Natural killer cell treated with Interleukin-12 subunit alpha and Interleukin-12 subunit beta and Interleukin-15 and Interleukin-18, amount 100 ng/mL, for 72 hours (primary cell): ENCODE data around the gene LARGE1. TPM values are rescaled to one million over a fixed set of nuclear protein-coding genes. Genes with fewer than 3 reads are reported as not detected.

Experiments used
- ATAC-seq, 2 donors: fragments of 150-1000 bp; cut with Tn5 transposase in 1 of 2; sonication (Bioruptor Pico), chemical (Tn5 transposase) in 1 of 2; 2 replicates each; pipeline ENCODE4 v1.10.0; 2021
- DNase-seq: peaks from one replicate; pipeline ENCODE4 v3.0.0; 2022; ENCODE audit warnings: low spot score
- H3K27ac Mint-ChIP-seq, 2 donors: 1 replicate in 1 of 2; 2 replicates in 1 of 2; pipeline ENCODE4 v1.8.0; 2022; ENCODE audit warnings: mixed read lengths in 2 of 2, mild to moderate bottlenecking in 1 of 2, moderate library complexity in 1 of 2
- H3K27me3 Mint-ChIP-seq, 2 donors: 1 replicate in 1 of 2; 2 replicates in 1 of 2; pipeline ENCODE4 v1.8.0; 2022; ENCODE audit warnings: mixed read lengths in 2 of 2
- H3K36me3 Mint-ChIP-seq: one replicate; pipeline ENCODE4 v1.8.0; 2022; ENCODE audit warnings: mixed read lengths
- H3K4me1 Mint-ChIP-seq, 2 donors: 1 replicate in 1 of 2; 2 replicates in 1 of 2; pipeline ENCODE4 v1.8.0; 2022; ENCODE audit warnings: low read depth in 2 of 2, mixed read lengths in 2 of 2, mild to moderate bottlenecking in 1 of 2
- H3K4me3 Mint-ChIP-seq: one replicate; pipeline ENCODE4 v1.8.0; 2022; ENCODE audit warnings: mixed read lengths
- H3K9me3 Mint-ChIP-seq: 2 replicates; pipeline ENCODE4 v1.8.0; 2022; ENCODE audit warnings: mixed read lengths
- total RNA-seq, 2 donors: library from RNA; stranded (reverse); gene quantifications; one replicate each; pipeline ENCODE4 v1.2.3, GENCODE V29; 2022

Gene LARGE1
- total RNA-seq, 2 donors from 2014 or later, result 6.9 to 9.0 TPM

- ATAC-seq (no peak), DNase-seq (no peak)
- Mint-ChIP-seq H3K36me3 (no peaks in the 10 kb centered on the region), H3K4me3 (no peak overlapping the region), H3K27ac (no peak overlapping the region), H3K27me3 (no peaks in the 10 kb centered on the region), H3K4me1 (no peaks in the 10 kb centered on the region), H3K9me3 (peaks cover 5% of the 10 kb centered on the region)
These were observed 116.6 kb downstream of the LARGE1 start for GRCh38 chr22:33803371-33804282.

- no peaks in the 10 kb centered on the region for H3K27me3 Mint-ChIP-seq
- H3K27ac Mint-ChIP-seq, result no peak overlapping the region
- DNase-seq (no peak), ATAC-seq (no peak)
- H3K4me1 Mint-ChIP-seq, result no peaks in the 10 kb centered on the region
- H3K36me3 Mint-ChIP-seq, result no peaks in the 10 kb centered on the region
- H3K4me3 Mint-ChIP-seq, result no peak overlapping the region
- peaks cover 4% of the 10 kb centered on the region for H3K9me3 Mint-ChIP-seq
These were observed 121.9 kb downstream of the LARGE1 start for GRCh38 chr22:33798401-33798800.

GRCh38 chr22:33796494-33796893 lies 123.8 kb downstream of the LARGE1 start:
- Mint-ChIP-seq H3K36me3 (no peaks in the 10 kb centered on the region), H3K27me3 (no peaks in the 10 kb centered on the region), H3K4me1 (no peaks in the 10 kb centered on the region), H3K27ac (no peak overlapping the region), H3K9me3 (peaks cover 4% of the 10 kb centered on the region), H3K4me3 (no peak overlapping the region)
- ATAC-seq, result no peak
- no peak for DNase-seq

- peaks cover 9% of the 10 kb centered on the region for H3K36me3 Mint-ChIP-seq
- H3K9me3 Mint-ChIP-seq, result peaks cover 11% of the 10 kb centered on the region
- H3K4me1 Mint-ChIP-seq, result no peaks in the 10 kb centered on the region
- H3K27ac Mint-ChIP-seq, result no peak overlapping the region
- no peak for DNase-seq
- H3K4me3 Mint-ChIP-seq, result no peak overlapping the region
- no peak for ATAC-seq
- no peaks in the 10 kb centered on the region for H3K27me3 Mint-ChIP-seq
These were observed 126.8 kb downstream of the LARGE1 start for GRCh38 chr22:33793475-33793874.

GRCh38 chr22:33792832-33793231 lies 127.4 kb downstream of the LARGE1 start:
- DNase-seq (no peak), ATAC-seq (no peak)
- Mint-ChIP-seq H3K36me3 (peaks cover 14% of the 10 kb centered on the region), H3K27ac (no peak overlapping the region), H3K4me1 (no peaks in the 10 kb centered on the region), H3K9me3 (peaks cover 15% of the 10 kb centered on the region), H3K27me3 (no peaks in the 10 kb centered on the region), H3K4me3 (no peak overlapping the region)

GRCh38 chr22:33789690-33790253 lies 130.5 kb downstream of the LARGE1 start:
- H3K36me3 Mint-ChIP-seq, result peaks cover 14% of the 10 kb centered on the region
- no peak overlapping the region for H3K27ac Mint-ChIP-seq
- DNase-seq, result no peak
- H3K27me3 Mint-ChIP-seq, result no peaks in the 10 kb centered on the region
- H3K4me3 Mint-ChIP-seq, result peak overlapping the region; percentile 21
- H3K4me1 Mint-ChIP-seq, result no peaks in the 10 kb centered on the region
- peaks cover 12% of the 10 kb centered on the region for H3K9me3 Mint-ChIP-seq
- ATAC-seq, result peak; percentile 65 to 70

- Mint-ChIP-seq H3K9me3 (peaks cover 12% of the 10 kb centered on the region), H3K27me3 (no peaks in the 10 kb centered on the region), H3K4me3 (no peak overlapping the region), H3K4me1 (no peaks in the 10 kb centered on the region), H3K27ac (no peak overlapping the region), H3K36me3 (peaks cover 14% of the 10 kb centered on the region)
- no peak for DNase-seq
- ATAC-seq, result no peak
These were observed 131.3 kb downstream of the LARGE1 start for GRCh38 chr22:33788927-33789326.

- Mint-ChIP-seq H3K27me3 (no peaks in the 10 kb centered on the region), H3K27ac (no peak overlapping the region), H3K9me3 (peaks cover 12% of the 10 kb centered on the region), H3K4me1 (no peaks in the 10 kb centered on the region), H3K36me3 (peaks cover 14% of the 10 kb centered on the region), H3K4me3 (no peak overlapping the region)
- no peak for DNase-seq
- no peak for ATAC-seq
These were observed 132.4 kb downstream of the LARGE1 start for GRCh38 chr22:33787645-33788456.

GRCh38 chr22:33786149-33786548 lies 134.1 kb downstream of the LARGE1 start:
- no peak for ATAC-seq
- Mint-ChIP-seq H3K4me1 (no peaks in the 10 kb centered on the region), H3K27ac (no peak overlapping the region), H3K4me3 (no peak overlapping the region), H3K27me3 (no peaks in the 10 kb centered on the region), H3K36me3 (peaks cover 14% of the 10 kb centered on the region), H3K9me3 (peaks cover 12% of the 10 kb centered on the region)
- DNase-seq, result no peak

- no peaks in the 10 kb centered on the region for H3K4me1 Mint-ChIP-seq
- H3K36me3 Mint-ChIP-seq, result peaks cover 14% of the 10 kb centered on the region
- DNase-seq, result no peak
- peak in 1 of 2 donors; percentile 78 for ATAC-seq
- H3K27ac Mint-ChIP-seq, result peak overlapping the region; percentile 30 to 61
- peak overlapping the region; percentile 22 for H3K4me3 Mint-ChIP-seq
- H3K9me3 Mint-ChIP-seq, result peaks cover 12% of the 10 kb centered on the region
- no peaks in the 10 kb centered on the region for H3K27me3 Mint-ChIP-seq
These were observed 134.8 kb downstream of the LARGE1 start for GRCh38 chr22:33785283-33785968.

- H3K27ac Mint-ChIP-seq, result no peak overlapping the region
- H3K36me3 Mint-ChIP-seq, result no peaks in the 10 kb centered on the region
- H3K27me3 Mint-ChIP-seq, result peaks cover 0 to 2% of the 10 kb centered on the region in 2 donors
- no peaks in the 10 kb centered on the region for H3K4me1 Mint-ChIP-seq
- ATAC-seq, result no peak
- no peak overlapping the region for H3K4me3 Mint-ChIP-seq
- DNase-seq, result no peak
- H3K9me3 Mint-ChIP-seq, result peaks cover 4% of the 10 kb centered on the region
These were observed 138.9 kb downstream of the LARGE1 start for GRCh38 chr22:33781411-33781810.

- no peak overlapping the region for H3K27ac Mint-ChIP-seq
- no peak for DNase-seq
- no peak overlapping the region for H3K4me3 Mint-ChIP-seq
- H3K4me1 Mint-ChIP-seq, result no peaks in the 10 kb centered on the region
- H3K27me3 Mint-ChIP-seq, result peaks cover 0 to 2% of the 10 kb centered on the region in 2 donors
- peaks cover 6% of the 10 kb centered on the region for H3K9me3 Mint-ChIP-seq
- H3K36me3 Mint-ChIP-seq, result no peaks in the 10 kb centered on the region
- no peak for ATAC-seq
These were observed 139.6 kb downstream of the LARGE1 start for GRCh38 chr22:33780531-33781136.

- Mint-ChIP-seq H3K36me3 (no peaks in the 10 kb centered on the region), H3K4me3 (no peak overlapping the region), H3K27me3 (peaks cover 0 to 2% of the 10 kb centered on the region in 2 donors), H3K27ac (no peak overlapping the region), H3K4me1 (no peaks in the 10 kb centered on the region), H3K9me3 (peaks cover 6% of the 10 kb centered on the region)
- ATAC-seq (no peak), DNase-seq (no peak)
These were observed 141.0 kb downstream of the LARGE1 start for GRCh38 chr22:33779243-33779642.
